Osteoblast (primary cell): ENCODE data around the gene SAXO1. TPM values are rescaled to one million over a fixed set of nuclear protein-coding genes. Genes with fewer than 3 reads are reported as not detected.
A peak's percentile ranks its signal among the peaks of the same experiment; 100 is the strongest.

Source experiments
- DNase-seq: peaks from one replicate; pipeline ENCODE4 v3.0.0; 2011; ENCODE audit warnings: low spot score, mixed read lengths; ENCODE audit not compliant: insufficient read length; ENCODE audit errors: missing footprints
- H2AFZ ChIP-seq: 2 replicates; pipeline ENCODE4 v1.6.0; 2011; ENCODE audit warnings: mild to moderate bottlenecking, low read length
- H3K27ac ChIP-seq: 2 replicates; pipeline ENCODE4 v1.5.1; 2011; ENCODE audit warnings: mild to moderate bottlenecking, low read depth, low read length, moderate library complexity
- H3K27me3 ChIP-seq: 2 replicates; pipeline ENCODE4 v1.6.0; 2012; ENCODE audit warnings: mild to moderate bottlenecking, control low read depth, inconsistent platforms, low read length, moderate library complexity; ENCODE audit not compliant: insufficient read depth
- H3K36me3 ChIP-seq: 2 replicates; pipeline ENCODE4 v1.5.1; 2011; ENCODE audit warnings: mild to moderate bottlenecking, low read length, control low read depth, moderate library complexity; ENCODE audit not compliant: insufficient read depth
- H3K4me1 ChIP-seq: 2 replicates; pipeline ENCODE4 v1.5.1; 2011; ENCODE audit warnings: mild to moderate bottlenecking, low read length, control low read depth, moderate library complexity; ENCODE audit not compliant: insufficient read depth
- H3K4me2 ChIP-seq: 2 replicates; pipeline ENCODE4 v1.6.0; 2011; ENCODE audit warnings: mild to moderate bottlenecking, low read length; ENCODE audit not compliant: insufficient read depth
- H3K4me3 ChIP-seq: fragments of 200-600 bp; sonication (generic); 3 replicates; pipeline ENCODE4 v1.5.1; 2012; ENCODE audit warnings: mild to moderate bottlenecking, low read length, inconsistent platforms; ENCODE audit not compliant: insufficient read depth
- H3K79me2 ChIP-seq: 2 replicates; pipeline ENCODE4 v1.6.0; 2012; ENCODE audit warnings: mild to moderate bottlenecking, low read length, control low read depth, inconsistent platforms; ENCODE audit not compliant: insufficient read depth
- H3K9me3 ChIP-seq: 2 replicates; pipeline ENCODE4 v1.5.1; 2011; ENCODE audit warnings: low read depth, low read length, control low read depth
- H4K20me1 ChIP-seq: 2 replicates; pipeline ENCODE4 v1.6.0; 2012; ENCODE audit warnings: mild to moderate bottlenecking, low read length, control low read depth; ENCODE audit not compliant: insufficient read depth
- total RNA-seq: library from RNA; depleted of rRNA; stranded (reverse); fragments of >200 nt; gene quantifications from 2 replicates; pipeline ENCODE4 v1.2.3, GENCODE V29; 2012
- TF ChIP-seq, protein P1 (sequence below): IDR thresholded peaks from 2 replicates; pipeline ENCODE4 v1.5.1; 2011; ENCODE audit warnings: mild to moderate bottlenecking, low read depth, low read length, moderate library complexity; ENCODE audit errors: extremely low read depth

Gene SAXO1
- total RNA-seq, 1 donor: under 0.01 TPM

DNA sequence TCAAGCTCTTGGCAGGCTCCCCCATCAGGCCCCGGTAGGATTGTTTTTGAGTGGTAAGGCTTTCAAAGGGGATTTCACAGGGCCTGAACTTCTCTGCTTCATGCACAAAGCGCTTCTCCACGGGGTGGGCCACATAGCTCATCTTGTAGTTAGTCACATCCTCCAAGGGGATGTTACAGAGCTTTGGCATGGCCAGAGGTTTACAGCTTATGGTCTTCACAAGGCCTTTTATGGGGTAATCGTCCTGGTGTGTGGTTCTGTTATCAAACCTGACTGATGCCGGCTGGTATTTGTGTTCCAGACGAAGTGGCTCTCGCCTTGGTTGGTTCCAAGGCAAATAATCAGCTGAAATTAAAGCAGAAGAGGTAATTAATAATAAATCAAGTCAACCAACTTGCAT lies 104.3 kb downstream of the SAXO1 start:
- H4K20me1 ChIP-seq: no peaks in the 10 kb centered on the region
- no peak for DNase-seq
- no peaks in the 10 kb centered on the region for H3K36me3 ChIP-seq
- H3K27ac ChIP-seq: peak overlapping the region; percentile 57
- peak overlapping the region; percentile 37 for H2AFZ ChIP-seq
- H3K4me3 ChIP-seq: no peak overlapping the region
- TF ChIP-seq, protein P1, sequence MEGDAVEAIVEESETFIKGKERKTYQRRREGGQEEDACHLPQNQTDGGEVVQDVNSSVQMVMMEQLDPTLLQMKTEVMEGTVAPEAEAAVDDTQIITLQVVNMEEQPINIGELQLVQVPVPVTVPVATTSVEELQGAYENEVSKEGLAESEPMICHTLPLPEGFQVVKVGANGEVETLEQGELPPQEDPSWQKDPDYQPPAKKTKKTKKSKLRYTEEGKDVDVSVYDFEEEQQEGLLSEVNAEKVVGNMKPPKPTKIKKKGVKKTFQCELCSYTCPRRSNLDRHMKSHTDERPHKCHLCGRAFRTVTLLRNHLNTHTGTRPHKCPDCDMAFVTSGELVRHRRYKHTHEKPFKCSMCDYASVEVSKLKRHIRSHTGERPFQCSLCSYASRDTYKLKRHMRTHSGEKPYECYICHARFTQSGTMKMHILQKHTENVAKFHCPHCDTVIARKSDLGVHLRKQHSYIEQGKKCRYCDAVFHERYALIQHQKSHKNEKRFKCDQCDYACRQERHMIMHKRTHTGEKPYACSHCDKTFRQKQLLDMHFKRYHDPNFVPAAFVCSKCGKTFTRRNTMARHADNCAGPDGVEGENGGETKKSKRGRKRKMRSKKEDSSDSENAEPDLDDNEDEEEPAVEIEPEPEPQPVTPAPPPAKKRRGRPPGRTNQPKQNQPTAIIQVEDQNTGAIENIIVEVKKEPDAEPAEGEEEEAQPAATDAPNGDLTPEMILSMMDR: no peak
- H3K4me1 ChIP-seq: peaks cover 17% of the 10 kb centered on the region
- H3K79me2 ChIP-seq: no peaks in the 10 kb centered on the region
- H3K4me2 ChIP-seq: peak overlapping the region; percentile 4
- no peaks in the 10 kb centered on the region for H3K9me3 ChIP-seq
- H3K27me3 ChIP-seq: no peaks in the 10 kb centered on the region

DNA sequence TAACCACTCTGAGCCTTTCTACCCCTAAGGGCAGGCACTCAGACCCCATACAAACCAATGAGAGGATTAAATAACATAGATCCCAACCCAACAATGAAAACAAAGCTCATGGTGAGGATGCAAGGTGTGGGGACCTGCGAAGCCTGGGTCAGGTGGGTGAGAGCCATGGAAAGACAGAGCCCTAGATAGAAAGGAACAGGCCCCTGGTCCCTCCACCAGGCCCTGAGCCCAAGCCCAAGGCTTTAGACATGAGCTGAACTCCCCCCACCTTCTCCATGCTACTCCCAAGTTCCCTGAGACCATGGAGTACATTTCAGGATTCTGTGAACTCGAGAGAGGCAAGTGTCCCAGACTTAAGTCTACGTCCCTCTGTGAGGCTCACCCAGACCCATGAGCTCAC lies 106.5 kb downstream of the SAXO1 start:
- TF ChIP-seq, protein P1: no peak
- Histone ChIP-seq H3K4me3 (no peak overlapping the region), H2AFZ (no peak overlapping the region)

DNA sequence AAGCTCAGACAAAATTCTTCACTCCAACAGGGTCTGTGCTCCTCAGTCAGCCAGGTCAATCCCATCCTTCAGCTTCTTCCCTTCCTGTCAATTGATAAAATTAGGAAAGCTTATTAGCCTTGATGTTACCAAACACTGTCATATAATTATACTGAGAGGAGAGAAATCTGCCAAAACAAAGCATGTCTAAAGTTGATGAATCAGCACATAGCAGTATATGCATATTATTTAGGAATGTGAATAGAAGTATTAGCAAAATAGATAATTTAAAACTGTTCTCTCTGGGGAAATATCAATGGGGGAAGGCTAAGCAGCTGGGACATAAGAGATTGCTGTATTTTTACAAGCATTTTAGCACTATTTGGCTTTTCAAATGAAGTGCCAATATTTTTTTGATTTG lies 107.1 kb downstream of the SAXO1 start:
- no peaks in the 10 kb centered on the region for H3K36me3 ChIP-seq
- no peak overlapping the region for H3K4me3 ChIP-seq
- H3K9me3 ChIP-seq: no peaks in the 10 kb centered on the region
- H3K79me2 ChIP-seq: no peaks in the 10 kb centered on the region
- peaks cover 34% of the 10 kb centered on the region for H3K4me1 ChIP-seq
- TF ChIP-seq, protein P1: no peak
- no peak overlapping the region for H3K4me2 ChIP-seq
- no peak overlapping the region for H2AFZ ChIP-seq
- H3K27me3 ChIP-seq: no peaks in the 10 kb centered on the region
- no peaks in the 10 kb centered on the region for H4K20me1 ChIP-seq
- no peak overlapping the region for H3K27ac ChIP-seq
- no peak for DNase-seq

More for the DNA sequence above, 106.5 kb downstream of the SAXO1 start:
- H3K4me2 ChIP-seq: no peak overlapping the region
- H3K36me3 ChIP-seq: no peaks in the 10 kb centered on the region
- H3K4me1 ChIP-seq: peaks cover 28% of the 10 kb centered on the region
- no peaks in the 10 kb centered on the region for H3K79me2 ChIP-seq
- H4K20me1 ChIP-seq: no peaks in the 10 kb centered on the region
- H3K9me3 ChIP-seq: no peaks in the 10 kb centered on the region
- no peaks in the 10 kb centered on the region for H3K27me3 ChIP-seq
- no peak overlapping the region for H3K27ac ChIP-seq
- no peak for DNase-seq

GRCh38 chr9:18923671-18924430 lies 109.2 kb downstream of the SAXO1 start:
- Histone ChIP-seq H3K36me3 (no peaks in the 10 kb centered on the region), H3K4me1 (peaks cover 44% of the 10 kb centered on the region), H3K4me3 (no peak overlapping the region), H4K20me1 (no peaks in the 10 kb centered on the region), H3K4me2 (no peak overlapping the region), H3K27me3 (no peaks in the 10 kb centered on the region), H3K9me3 (no peaks in the 10 kb centered on the region), H2AFZ (no peak overlapping the region), H3K27ac (no peak overlapping the region), H3K79me2 (no peaks in the 10 kb centered on the region)
- TF ChIP-seq, protein P1: no peak
- DNase-seq: no peak
